DMS79 treated with DMSO at 0.1 percent for 48 hours (cell line): Measurements from ENCODE around the gene LARGE1.
"Not testable (repeated sequence)": the region's sequence is repeated elsewhere in the genome, so short reads cannot be mapped to it uniquely, and the experiment has no call there.

Experiments used
- DNase-seq: peaks from one replicate; lab custom pipeline; 2025; lab: John Stamatoyannopoulos, UW

Gene LARGE1

GRCh38 chr22:33884829-33885228, 35.4 kb downstream of the LARGE1 start:
- no peak for DNase-seq

GRCh38 chr22:33883961-33884808, 36.1 kb downstream of the LARGE1 start:
- no peak for DNase-seq

- DNase-seq = no peak
Observed at GRCh38 chr22:33883561-33883960, 36.7 kb downstream of the LARGE1 start.

- DNase-seq = no peak
Observed at GRCh38 chr22:33882991-33883390, 37.3 kb downstream of the LARGE1 start.

GRCh38 chr22:33880986-33881385, 39.3 kb downstream of the LARGE1 start:
- no peak for DNase-seq

GRCh38 chr22:33879796-33880195, 40.5 kb downstream of the LARGE1 start:
- no peak for DNase-seq

- no peak for DNase-seq
Observed at GRCh38 chr22:33875316-33875715, 45.0 kb downstream of the LARGE1 start.

- no peak for DNase-seq
Observed at GRCh38 chr22:33874206-33874605, 46.1 kb downstream of the LARGE1 start.

- no peak for DNase-seq
Observed at GRCh38 chr22:33873666-33874065, 46.6 kb downstream of the LARGE1 start.

GRCh38 chr22:33873186-33873585, 47.1 kb downstream of the LARGE1 start:
- no peak for DNase-seq

GRCh38 chr22:33871935-33872334, 48.3 kb downstream of the LARGE1 start:
- DNase-seq = no peak

GRCh38 chr22:33869946-33870345, 50.3 kb downstream of the LARGE1 start:
- DNase-seq = no peak

GRCh38 chr22:33867971-33868370, 52.3 kb downstream of the LARGE1 start:
- no peak for DNase-seq

GRCh38 chr22:33867118-33867866, 53.0 kb downstream of the LARGE1 start:
- DNase-seq = no peak

GRCh38 chr22:33866511-33866910, 53.8 kb downstream of the LARGE1 start:
- DNase-seq = no peak

GRCh38 chr22:33865996-33866395, 54.3 kb downstream of the LARGE1 start:
- no peak for DNase-seq

GRCh38 chr22:33865248-33865647, 55.0 kb downstream of the LARGE1 start:
- no peak for DNase-seq

- no peak for DNase-seq
Observed at GRCh38 chr22:33864723-33865130, 55.5 kb downstream of the LARGE1 start.

GRCh38 chr22:33861216-33861875, 58.9 kb downstream of the LARGE1 start:
- DNase-seq = no peak

GRCh38 chr22:33860386-33860785, 59.9 kb downstream of the LARGE1 start:
- DNase-seq = no peak

- no peak for DNase-seq
Observed at GRCh38 chr22:33859311-33859710, 61.0 kb downstream of the LARGE1 start.

GRCh38 chr22:33858653-33859052, 61.6 kb downstream of the LARGE1 start:
- DNase-seq = not testable (repeated sequence)

- DNase-seq = not testable (repeated sequence)
Observed at GRCh38 chr22:33857767-33858166, 62.5 kb downstream of the LARGE1 start.
